Esophagus muscularis mucosa (tissue), 4 donors: ENCODE measurements around the gene TACC2. TPM values are rescaled to one million over a fixed set of nuclear protein-coding genes. Genes with fewer than 3 reads are reported as not detected.

Source experiments
- DNase-seq: peaks from one replicate; pipeline ENCODE4 v3.0.0-alpha.2; 2017; ENCODE audit errors: extremely low spot score
- H3K27ac ChIP-seq, 4 donors: fragments of 200-600 bp; sonication (generic); replicated peaks in 1 of 4; 1 replicate in 3 of 4; 2 replicates in 1 of 4; pipeline ENCODE4 v1.5.1; 2016 to 2019; ENCODE audit warnings: mild to moderate bottlenecking in 1 of 4
- H3K27me3 ChIP-seq, 4 donors: fragments of 200-600 bp; sonication (generic); one replicate each; pipeline versions ENCODE4 v1.5.1 to v1.6.0; 2016 to 2019
- H3K36me3 ChIP-seq, 4 donors: fragments of 200-600 bp; sonication (generic); one replicate each; pipeline ENCODE4 v1.5.1; 2016 to 2019
- H3K4me1 ChIP-seq, 4 donors: fragments of 200-600 bp; sonication (generic); one replicate each; pipeline ENCODE4 v1.5.1; 2016 to 2019
- H3K4me3 ChIP-seq, 4 donors: fragments of 200-600 bp; sonication (generic); 1 replicate in 2 of 4; 2 replicates in 2 of 4; pipeline ENCODE4 v1.5.1; 2016 to 2019; ENCODE audit warnings: mild to moderate bottlenecking in 4 of 4, moderate library complexity in 1 of 4
- H3K9me3 ChIP-seq, 4 donors: fragments of 200-600 bp; sonication (generic); 1 replicate in 3 of 4; 2 replicates in 1 of 4; pipeline ENCODE4 v1.5.1; 2016 to 2019
- EP300 ChIP-seq: sonication (generic); formaldehyde crosslinking; IDR thresholded peaks from one replicate; pipeline ENCODE4 v1.6.1; 2017; ENCODE audit warnings: antibody characterized with exemption
- POLR2A ChIP-seq: fragments of 450-650 bp; IDR thresholded peaks from one replicate; pipeline ENCODE4 v1.6.1; 2017; ENCODE audit warnings: antibody characterized with exemption, moderate library complexity, mild to moderate bottlenecking, low read depth
- POLR2AphosphoS5 ChIP-seq, 2 donors: sonication (generic); formaldehyde crosslinking; IDR thresholded peaks; one replicate each; pipeline ENCODE4 v1.6.1; 2017; ENCODE audit warnings: antibody characterized with exemption in 2 of 2
- WGBS: methylation state at CpG from one replicate; pipeline ENCODE4 v1.1.5; 2018; 5-methylcytosine and 5-hydroxymethylcytosine counted together
- intact Hi-C: fragments of 100-400 bp; cut with DNase I; formaldehyde crosslinking; loops from one replicate; pipeline ENCODE4 v1.15.1; 2023
- total RNA-seq, 4 donors: library from RNA; depleted of rRNA; stranded (reverse); fragments of >200 nt; gene quantifications; one replicate each; pipeline versions ENCODE4 v1.1.0 to v1.2.1, GENCODE V29; 2016
- TF ChIP-seq, protein P1 (sequence below), 3 experiments: fragments of 200-600 bp in 2 of 3; fragments of 450-650 bp in 1 of 3; sonication (generic) in 2 of 3; IDR thresholded peaks; one replicate each; pipeline ENCODE4 v1.5.1; 2017 to 2019; ENCODE audit warnings: antibody characterized with exemption in 3 of 3, mild to moderate bottlenecking in 2 of 3, moderate library complexity in 1 of 3

TACC2 gene
- total RNA-seq, 4 donors from 2014 or later, result 53.7 to 99.4 (median 75.6) TPM

DNA sequence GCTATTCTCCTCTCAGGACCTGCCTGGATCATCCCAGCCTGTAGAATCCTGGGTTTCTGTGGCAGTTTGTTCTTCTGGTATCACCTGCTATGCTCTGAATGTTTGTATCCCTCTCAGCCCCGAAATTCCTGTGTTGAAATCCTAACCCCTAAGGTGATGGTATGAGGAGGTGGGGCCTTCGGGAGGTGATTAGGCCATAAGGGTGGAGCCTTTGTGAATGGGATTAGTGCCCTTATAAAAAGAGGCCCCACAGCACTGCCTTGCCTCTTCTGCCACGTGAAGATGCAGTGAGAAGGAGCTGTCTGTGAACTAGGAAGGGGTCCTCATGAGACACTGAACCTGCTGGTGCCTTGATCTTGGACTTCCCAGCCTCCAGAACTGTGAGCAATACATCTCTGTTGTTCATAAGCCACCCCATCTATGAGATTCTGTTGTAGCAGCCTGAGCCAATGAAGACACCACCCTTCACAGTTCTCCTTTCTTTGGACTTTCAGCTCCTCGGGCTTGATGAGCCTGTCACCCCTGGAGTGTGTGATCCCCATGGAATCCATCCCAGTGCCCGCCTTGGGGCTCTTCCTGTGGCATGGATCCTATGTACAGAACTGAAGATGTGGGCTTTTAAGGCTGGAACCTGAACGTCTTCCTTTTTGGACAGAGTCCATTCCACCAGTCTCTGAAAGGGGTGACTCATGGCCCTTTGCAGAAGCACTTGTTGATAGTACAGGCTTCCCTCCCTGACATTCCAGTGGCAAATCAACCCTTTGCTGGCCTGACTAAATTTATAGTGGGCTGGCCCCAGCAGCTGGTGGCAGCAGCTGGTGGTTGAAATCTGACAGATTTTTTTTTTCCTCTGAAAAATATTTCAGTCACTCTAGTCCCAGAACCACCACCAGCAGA is 138.0 kb downstream of the TACC2 start:
- peak overlapping the region in 3 of 4 donors; percentile 39 to 53 (median 43) for H3K4me3 ChIP-seq
- no peaks in the 10 kb centered on the region for H3K27me3 ChIP-seq
- peaks cover 53 to 68% (median 61%) of the 10 kb centered on the region in 4 donors for H3K4me1 ChIP-seq
- no peak for DNase-seq
- H3K36me3 ChIP-seq, result no peaks in the 10 kb centered on the region
- TF ChIP-seq POLR2AphosphoS5 (IDR thresholded peaks at IDR 0.05), result peak; percentile 63 to 77
- TF ChIP-seq POLR2A, result no peak
- TF ChIP-seq EP300, result no peak
- TF ChIP-seq, protein P1, sequence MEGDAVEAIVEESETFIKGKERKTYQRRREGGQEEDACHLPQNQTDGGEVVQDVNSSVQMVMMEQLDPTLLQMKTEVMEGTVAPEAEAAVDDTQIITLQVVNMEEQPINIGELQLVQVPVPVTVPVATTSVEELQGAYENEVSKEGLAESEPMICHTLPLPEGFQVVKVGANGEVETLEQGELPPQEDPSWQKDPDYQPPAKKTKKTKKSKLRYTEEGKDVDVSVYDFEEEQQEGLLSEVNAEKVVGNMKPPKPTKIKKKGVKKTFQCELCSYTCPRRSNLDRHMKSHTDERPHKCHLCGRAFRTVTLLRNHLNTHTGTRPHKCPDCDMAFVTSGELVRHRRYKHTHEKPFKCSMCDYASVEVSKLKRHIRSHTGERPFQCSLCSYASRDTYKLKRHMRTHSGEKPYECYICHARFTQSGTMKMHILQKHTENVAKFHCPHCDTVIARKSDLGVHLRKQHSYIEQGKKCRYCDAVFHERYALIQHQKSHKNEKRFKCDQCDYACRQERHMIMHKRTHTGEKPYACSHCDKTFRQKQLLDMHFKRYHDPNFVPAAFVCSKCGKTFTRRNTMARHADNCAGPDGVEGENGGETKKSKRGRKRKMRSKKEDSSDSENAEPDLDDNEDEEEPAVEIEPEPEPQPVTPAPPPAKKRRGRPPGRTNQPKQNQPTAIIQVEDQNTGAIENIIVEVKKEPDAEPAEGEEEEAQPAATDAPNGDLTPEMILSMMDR (IDR thresholded peaks at IDR 0.05), result no peak
- no peaks in the 10 kb centered on the region for H3K9me3 ChIP-seq
- 38% methylated on average over 5 of the region's 6 CpGs for WGBS
- intact Hi-C loops, result no loop called here
- H3K27ac ChIP-seq, result peak overlapping the region; percentile 78 to 88 (median 86)

DNA sequence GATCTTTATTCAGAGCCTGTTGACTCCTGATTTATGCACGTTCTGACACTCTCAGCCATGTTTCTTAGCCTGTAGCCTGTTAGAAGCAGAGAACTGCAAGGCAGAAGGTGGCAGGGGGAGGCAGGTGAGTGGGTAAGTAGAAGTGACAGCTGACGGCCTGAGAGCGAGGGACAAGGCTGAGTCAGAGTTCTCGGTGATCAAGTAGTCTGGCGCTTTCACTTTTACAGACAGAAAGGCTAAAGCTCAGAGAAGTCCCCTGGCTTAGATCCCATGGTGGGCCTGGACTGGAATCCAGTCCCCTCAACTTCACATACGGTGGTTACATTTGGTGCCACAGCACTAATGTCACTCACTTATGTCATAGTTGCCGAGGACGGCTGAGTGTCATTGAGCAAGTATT is 139.0 kb downstream of the TACC2 start:
- no peak for TF ChIP-seq EP300
- peak in 1 of 2 donors; percentile 3 for TF ChIP-seq POLR2AphosphoS5 (IDR thresholded peaks at IDR 0.05)
- no peaks in the 10 kb centered on the region for H3K9me3 ChIP-seq
- H3K4me3 ChIP-seq, result peak overlapping the region; percentile 39 to 53 (median 44)
- intact Hi-C loops, result no loop called here
- no peak for DNase-seq
- peak overlapping the region; percentile 78 to 88 (median 86) for H3K27ac ChIP-seq
- peaks cover 0 to 5% (median 2%) of the 10 kb centered on the region in 4 donors for H3K36me3 ChIP-seq
- no peaks in the 10 kb centered on the region for H3K27me3 ChIP-seq
- H3K4me1 ChIP-seq, result peaks cover 61 to 78% (median 70%) of the 10 kb centered on the region in 4 donors
- 22% methylated on average over 8 of the region's 8 CpGs for WGBS

GRCh38 chr10:122128357-122128756 is 139.4 kb downstream of the TACC2 start:
- Histone ChIP-seq H3K9me3 (no peaks in the 10 kb centered on the region), H3K4me1 (peaks cover 66 to 80% (median 75%) of the 10 kb centered on the region in 4 donors), H3K27me3 (no peaks in the 10 kb centered on the region), H3K27ac (peak overlapping the region; percentile 78 to 88 (median 86)), H3K36me3 (peaks cover 0 to 9% (median 4%) of the 10 kb centered on the region in 4 donors), H3K4me3 (peak overlapping the region; percentile 39 to 53 (median 44))
- TF ChIP-seq POLR2AphosphoS5 (IDR thresholded peaks at IDR 0.05), result peak; percentile 67 to 80
- no peak for TF ChIP-seq POLR2A
- no peak for TF ChIP-seq EP300
- TF ChIP-seq, protein P1 (IDR thresholded peaks at IDR 0.05), result peak in 2 of 3 experiments; percentile 23 to 52
- DNase-seq, result no peak
- intact Hi-C loops, result no loop called here
- WGBS, result 31% methylated on average over 5 of the region's 5 CpGs

DNA sequence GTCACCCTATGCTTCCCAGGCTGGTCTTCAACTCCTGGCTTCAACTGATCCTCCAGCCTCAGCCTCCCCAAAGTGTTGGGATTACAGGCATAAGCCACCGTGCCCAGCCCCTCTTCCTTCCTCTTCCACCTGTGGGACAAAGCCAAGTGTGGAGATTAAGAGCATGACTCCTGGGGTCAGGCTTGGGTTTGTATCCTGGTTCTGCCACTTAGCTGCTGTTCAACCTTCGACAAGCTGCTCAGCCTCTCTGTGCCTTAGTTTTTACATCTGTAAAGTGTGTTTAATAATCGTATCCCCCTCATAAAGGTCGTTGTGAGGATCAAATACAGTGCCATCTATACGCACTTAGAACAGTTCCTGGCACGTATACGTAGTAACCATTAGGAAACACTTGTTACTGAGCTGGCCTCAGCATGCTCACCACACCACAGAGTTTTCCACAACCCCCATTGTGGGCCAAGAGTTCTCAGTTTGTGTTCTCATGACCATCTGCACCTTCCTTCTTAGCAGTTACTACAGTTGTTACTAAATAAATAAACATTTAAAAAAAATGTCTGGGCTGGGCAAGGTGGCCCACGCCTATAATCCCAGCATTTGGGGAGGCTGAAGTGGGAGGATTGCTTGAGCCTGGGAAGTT is 141.6 kb downstream of the TACC2 start:
- peaks cover 0 to 31% (median 20%) of the 10 kb centered on the region in 4 donors for H3K36me3 ChIP-seq
- H3K4me3 ChIP-seq, result no peak overlapping the region
- TF ChIP-seq POLR2AphosphoS5 (IDR thresholded peaks at IDR 0.05) (no peak), EP300 (no peak), POLR2A (no peak)
- TF ChIP-seq, protein P1 (IDR thresholded peaks at IDR 0.05), result no peak
- peaks cover 82 to 92% (median 89%) of the 10 kb centered on the region in 4 donors for H3K4me1 ChIP-seq
- intact Hi-C loops, result no loop called here
- WGBS, result 93% methylated on average over 8 of the region's 8 CpGs
- no peaks in the 10 kb centered on the region for H3K9me3 ChIP-seq
- no peaks in the 10 kb centered on the region for H3K27me3 ChIP-seq
- no peak for DNase-seq
- peak overlapping the region; percentile 78 to 88 (median 86) for H3K27ac ChIP-seq

DNA sequence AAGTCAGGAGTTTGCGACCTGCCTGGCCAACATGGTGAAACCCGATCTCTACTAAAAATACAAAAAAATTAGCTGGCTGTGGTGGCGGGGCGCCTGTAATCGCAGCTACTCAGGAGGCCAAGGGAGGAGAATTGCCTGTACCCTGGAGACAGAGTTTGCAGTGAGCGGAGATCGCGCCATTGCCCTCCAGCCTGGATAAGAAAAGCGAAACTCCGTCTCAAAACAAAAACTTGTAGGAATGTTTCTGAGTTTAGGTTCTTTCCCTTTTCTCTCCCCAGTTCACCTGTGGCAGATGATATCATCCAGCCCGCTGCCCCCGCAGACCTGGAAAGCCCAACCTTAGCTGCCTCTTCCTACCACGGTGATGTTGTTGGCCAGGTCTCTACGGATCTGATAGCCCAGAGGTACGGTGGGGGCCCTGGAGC is 143.4 kb downstream of the TACC2 start:
- Histone ChIP-seq H3K4me3 (no peak overlapping the region), H3K9me3 (no peaks in the 10 kb centered on the region), H3K27me3 (no peaks in the 10 kb centered on the region), H3K27ac (peak overlapping the region; percentile 58 to 86 (median 79)), H3K4me1 (peaks cover 72 to 81% (median 77%) of the 10 kb centered on the region in 4 donors), H3K36me3 (peaks cover 0 to 38% (median 22%) of the 10 kb centered on the region in 4 donors)
- 79% methylated on average over 15 of the region's 15 CpGs for WGBS
- DNase-seq, result no peak
- intact Hi-C loops, result no loop called here
- TF ChIP-seq, protein P1 (IDR thresholded peaks at IDR 0.05), result no peak
- TF ChIP-seq EP300, result no peak
- TF ChIP-seq POLR2AphosphoS5 (IDR thresholded peaks at IDR 0.05), result no peak
